H1 (cell line): ENCODE data around the gene SEMA5B. TPM values are rescaled to one million over a fixed set of nuclear protein-coding genes. Genes with fewer than 3 reads are reported as not detected.

Experiments used
- CTCF ChIA-PET: fragments of 300-600 bp; sonication (Branson Sonifier 250); formaldehyde crosslinking; loops from one replicate; lab custom pipeline; 2021; ENCODE audit not compliant: partially characterized antibody; lab: Charles Lee
- POLR2A ChIA-PET: fragments of 300-600 bp; sonication (Branson Sonifier 250); formaldehyde crosslinking; loops from one replicate; lab custom pipeline; 2021; ENCODE audit warnings: inconsistent platforms; ENCODE audit not compliant: partially characterized antibody; lab: Charles Lee
- DNase-seq, 2 experiments: peaks; one replicate each; pipeline versions ENCODE4 v3.0.0 to v3.0.0-alpha.2; 2010 to 2022; ENCODE audit warnings: low spot score in 2 of 2, low read depth in 1 of 2, mixed read lengths in 1 of 2
- FAIRE-seq: peaks from 2 replicates; lab custom pipeline; 2011; peaks lifted over from hg19 to GRCh38; lab: Jason Lieb, UNC
- H2AFZ ChIP-seq: 2 replicates; pipeline ENCODE4 v1.8.1; 2012; ENCODE audit warnings: low read length, inconsistent platforms
- H2AK5ac ChIP-seq: 2 replicates; pipeline ENCODE4 v1.6.1; 2013; ENCODE audit warnings: low read depth, low read length
- H2BK120ac ChIP-seq: replicated peaks from 2 replicates; pipeline ENCODE3; 2013; ENCODE audit warnings: low read depth, low read length, inconsistent platforms
- H2BK12ac ChIP-seq: 2 replicates; pipeline ENCODE4 v1.6.1; 2013; ENCODE audit warnings: low read depth, low read length
- H2BK15ac ChIP-seq: 2 replicates; pipeline ENCODE4 v1.6.1; 2013; ENCODE audit warnings: low read length
- H2BK20ac ChIP-seq: 2 replicates; pipeline ENCODE4 v1.6.1; 2013; ENCODE audit warnings: low read length
- H2BK5ac ChIP-seq: 2 replicates; pipeline ENCODE4 v1.6.1; 2013; ENCODE audit warnings: low read depth, low read length
- H3K14ac ChIP-seq: 2 replicates; pipeline ENCODE4 v1.6.1; 2013; ENCODE audit warnings: inconsistent platforms; ENCODE audit not compliant: insufficient read length
- H3K18ac ChIP-seq: 2 replicates; pipeline ENCODE4 v1.6.1; 2013; ENCODE audit warnings: low read length; ENCODE audit errors: extremely low read depth
- H3K23ac ChIP-seq: 2 replicates; pipeline ENCODE4 v1.6.1; 2013; ENCODE audit warnings: inconsistent platforms; ENCODE audit not compliant: insufficient read length
- H3K23me2 ChIP-seq: 2 replicates; pipeline ENCODE4 v1.6.1; 2013; ENCODE audit warnings: low read depth, low read length
- H3K27ac ChIP-seq: 2 replicates; pipeline ENCODE4 v1.6.1; 2011; ENCODE audit warnings: low read depth, low read length, inconsistent platforms
- H3K27me3 ChIP-seq, 4 experiments: replicated peaks in 1 of 4; 1 replicate in 1 of 4; 2 replicates in 3 of 4; pipeline versions ENCODE4 v1.6.1 to v1.8.1; 2011 to 2013; ENCODE audit warnings: low read length in 3 of 4, mild to moderate bottlenecking in 3 of 4, inconsistent platforms in 2 of 4, mixed read lengths in 2 of 4, moderate library complexity in 1 of 4; ENCODE audit not compliant: control insufficient read depth in 3 of 4, insufficient read depth in 3 of 4; ENCODE audit errors: extremely low read depth in 1 of 4
- H3K36me3 ChIP-seq, 4 experiments: 2 replicates each; pipeline versions ENCODE4 v1.6.1 to v1.8.1; 2011 to 2013; ENCODE audit warnings: mild to moderate bottlenecking in 4 of 4, low read length in 3 of 4, moderate library complexity in 2 of 4, control low read depth in 1 of 4, inconsistent platforms in 1 of 4; ENCODE audit not compliant: insufficient read depth in 4 of 4, control insufficient read depth in 2 of 4
- H3K4ac ChIP-seq: replicated peaks from 2 replicates; pipeline ENCODE3; 2013; ENCODE audit warnings: low read length, low read depth, mixed read lengths, inconsistent platforms; ENCODE audit not compliant: insufficient read length
- H3K4me1 ChIP-seq, 4 experiments: replicated peaks in 1 of 4; 1 replicate in 1 of 4; 2 replicates in 3 of 4; pipeline versions ENCODE4 v1.6.1 to v1.8.1; 2011 to 2013; ENCODE audit warnings: low read length in 3 of 4, inconsistent platforms in 2 of 4, mixed read lengths in 1 of 4; ENCODE audit not compliant: insufficient read depth in 4 of 4, control insufficient read depth in 3 of 4
- H3K4me2 ChIP-seq, 2 experiments: 2 replicates each; pipeline versions ENCODE4 v1.6.1 to v1.8.1; 2011 to 2013; ENCODE audit warnings: low read depth in 2 of 2, low read length in 2 of 2, control low read depth in 1 of 2, inconsistent platforms in 1 of 2, mild to moderate bottlenecking in 1 of 2; ENCODE audit not compliant: insufficient read depth in 1 of 2
- H3K4me3 ChIP-seq, 4 experiments: fragments of 200-600, 300-600 bp in 1 of 4; sonication (generic), shearing (Covaris generic), sonication (Bioruptor Twin) in 1 of 4; 2 replicates each; pipeline versions ENCODE4 v1.5.1 to v1.8.1; 2011 to 2016; ENCODE audit warnings: low read length in 4 of 4, low read depth in 3 of 4, control low read depth in 2 of 4, inconsistent platforms in 2 of 4, mild to moderate bottlenecking in 2 of 4, mixed read lengths in 1 of 4, moderate library complexity in 1 of 4; ENCODE audit not compliant: insufficient read depth in 2 of 4; ENCODE audit errors: extremely low read depth in 1 of 4
- H3K56ac ChIP-seq: replicated peaks from 2 replicates; pipeline ENCODE3; 2013; ENCODE audit warnings: low read depth, mild to moderate bottlenecking, mixed read lengths, low read length, inconsistent platforms; ENCODE audit not compliant: insufficient read length
- H3K79me1 ChIP-seq: 2 replicates; pipeline ENCODE4 v1.6.1; 2013; ENCODE audit warnings: low read depth, low read length, control low read depth
- H3K79me2 ChIP-seq, 2 experiments: 2 replicates each; pipeline versions ENCODE4 v1.6.1 to v1.8.1; 2012 to 2013; ENCODE audit warnings: low read length in 2 of 2, mild to moderate bottlenecking in 2 of 2, inconsistent platforms in 1 of 2; ENCODE audit not compliant: insufficient read depth in 2 of 2, control insufficient read depth in 1 of 2
- H3K9ac ChIP-seq, 4 experiments: replicated peaks in 1 of 4; 1 replicate in 1 of 4; 2 replicates in 3 of 4; pipeline versions ENCODE4 v1.6.1 to v1.8.1; 2011 to 2013; ENCODE audit warnings: low read depth in 3 of 4, low read length in 3 of 4, control low read depth in 2 of 4, mild to moderate bottlenecking in 2 of 4, moderate library complexity in 2 of 4, inconsistent platforms in 1 of 4; ENCODE audit errors: extremely low read depth in 1 of 4
- H3K9me3 ChIP-seq, 2 experiments: 2 replicates each; pipeline versions ENCODE4 v1.6.1 to v1.8.1; 2012 to 2013; ENCODE audit warnings: mild to moderate bottlenecking in 2 of 2, moderate library complexity in 2 of 2, control low read depth in 1 of 2, inconsistent platforms in 1 of 2, low read depth in 1 of 2, low read length in 1 of 2, mixed read lengths in 1 of 2; ENCODE audit not compliant: insufficient read depth in 2 of 2
- H4K20me1 ChIP-seq, 2 experiments: replicated peaks in 1 of 2; 2 replicates each; pipeline versions ENCODE3 to v1.8.1; 2011 to 2013; ENCODE audit warnings: inconsistent platforms in 2 of 2, low read length in 2 of 2, mild to moderate bottlenecking in 1 of 2; ENCODE audit not compliant: insufficient read depth in 2 of 2, control insufficient read depth in 1 of 2
- H4K5ac ChIP-seq: 2 replicates; pipeline ENCODE4 v1.6.1; 2013; ENCODE audit warnings: low read length, low read depth, mixed read lengths, inconsistent platforms; ENCODE audit not compliant: insufficient read length
- H4K8ac ChIP-seq: 2 replicates; pipeline ENCODE4 v1.8.0; 2013; ENCODE audit warnings: mild to moderate bottlenecking, moderate library complexity, low read length, inconsistent platforms; ENCODE audit not compliant: insufficient read depth; ENCODE audit errors: extremely low read depth
- H4K91ac ChIP-seq: replicated peaks from 2 replicates; pipeline ENCODE3; 2013; ENCODE audit warnings: low read length, mixed read lengths, inconsistent platforms; ENCODE audit not compliant: insufficient read length
- BCL11A ChIP-seq, 2 experiments: IDR thresholded peaks; one replicate each; pipeline ENCODE4 v1.6.1; 2011; ENCODE audit warnings: low read depth in 2 of 2, low read length in 2 of 2, mild to moderate bottlenecking in 2 of 2
- BRCA1 ChIP-seq: IDR thresholded peaks from 2 replicates; pipeline ENCODE4 v1.6.1; 2012; ENCODE audit warnings: low read depth, low read length, improper control_type of control experiment
- CBX5 ChIP-seq: fragments of 300-800, 300-1000 bp; sonication (generic); IDR thresholded peaks from 2 replicates; pipeline ENCODE4 v1.7.1; 2016; ENCODE audit warnings: antibody characterized with exemption, low read length, low read depth
- CBX8 ChIP-seq: fragments of 300-800, 300-1000 bp; sonication (generic); IDR thresholded peaks from 2 replicates; pipeline ENCODE4 v1.7.1; 2016; ENCODE audit warnings: low read depth, low read length, borderline replicate concordance
- CREB1 ChIP-seq: IDR thresholded peaks from 2 replicates; pipeline ENCODE4 v1.6.1; 2012; ENCODE audit warnings: inconsistent platforms
- EGR1 ChIP-seq: IDR thresholded peaks from 2 replicates; pipeline ENCODE4 v1.6.1; 2011; ENCODE audit warnings: low read depth, low read length, borderline replicate concordance
- GTF2F1 ChIP-seq: IDR thresholded peaks from 2 replicates; pipeline ENCODE4 v1.6.1; 2012; ENCODE audit warnings: low read depth, low read length, improper control_type of control experiment, borderline replicate concordance
- KDM1A ChIP-seq: fragments of 200-600, 300-600 bp; sonication (generic); IDR thresholded peaks from 2 replicates; pipeline ENCODE4 v1.7.1; 2016; ENCODE audit warnings: mild to moderate bottlenecking, low read length, borderline replicate concordance
- NANOG ChIP-seq: IDR thresholded peaks from 2 replicates; pipeline ENCODE4 v1.6.1; 2011; ENCODE audit warnings: low read length, low read depth, mild to moderate bottlenecking, inconsistent platforms; ENCODE audit not compliant: insufficient read depth, poor library complexity, severe bottlenecking
- POLR2A ChIP-seq, 2 experiments: IDR thresholded peaks; 1 replicate in 1 of 2; 2 replicates in 1 of 2; pipeline ENCODE4 v1.6.1; 2011; ENCODE audit warnings: low read depth in 2 of 2, low read length in 2 of 2, mild to moderate bottlenecking in 2 of 2; ENCODE audit errors: control extremely low read depth in 1 of 2
- RXRA ChIP-seq: IDR thresholded peaks from 2 replicates; pipeline ENCODE4 v1.6.1; 2011; ENCODE audit warnings: low read depth, mild to moderate bottlenecking, low read length, moderate library complexity; ENCODE audit not compliant: insufficient read depth
- YY1 ChIP-seq: IDR thresholded peaks from 2 replicates; pipeline ENCODE4 v1.6.1; 2011; ENCODE audit warnings: low read depth, mild to moderate bottlenecking, low read length
- WGBS, 2 experiments: shearing (Covaris generic) in 1 of 2; methylation state at CpG; one replicate each; pipeline versions ENCODE4 v1.1.6 to v1.1.7; 2013 to 2015; ENCODE audit warnings: low lambda C conversion rate in 2 of 2, mixed read lengths in 2 of 2, inconsistent platforms in 1 of 2, low coverage in 1 of 2, missing lambda C conversion rate in 1 of 2; ENCODE audit not compliant: insufficient replicate concordance in 2 of 2, insufficient coverage in 1 of 2, insufficient read length in 1 of 2; ENCODE audit errors: extremely low coverage in 1 of 2, missing lambda C conversion rate in 1 of 2; 5-methylcytosine and 5-hydroxymethylcytosine counted together
- polyA plus RNA-seq, 7 experiments: library from polyadenylated mRNA; depleted of rRNA in 3 of 7; stranded (reverse) in 5 of 7; unstranded in 2 of 7; fragments of >200 nt in 5 of 7; fragments of 200-250 nt in 2 of 7; gene quantifications; 1 replicate in 5 of 7; 2 replicates in 1 of 7; 4 replicates in 1 of 7; pipeline versions ENCODE4 v1.2.1 to v1.2.3, GENCODE V29; 2011 to 2013; ENCODE audit warnings: missing spikeins in 2 of 7, mixed read lengths in 2 of 7
- total RNA-seq: library from RNA; stranded (reverse); fragmentation: NEBNext Ultra II Directional; extraction: Animal tissue kit (Norgen Biotek cat#: 25700); gene quantifications from 2 replicates; pipeline ENCODE4 v1.2.1, GENCODE V29; 2021
- TF ChIP-seq, protein P1 (sequence below): IDR thresholded peaks from 2 replicates; pipeline ENCODE4 v1.6.1; 2012; ENCODE audit warnings: inconsistent platforms
- TF ChIP-seq, protein P2 (sequence below): IDR thresholded peaks from 2 replicates; pipeline ENCODE4 v1.6.1; 2012; ENCODE audit warnings: inconsistent platforms

Gene SEMA5B
- total and polyA plus RNA-seq, 2 of the 8 experiments (the other 6 are each of a cell fraction or from before 2014, with no cell fraction given) = 13.1 to 22.4 TPM

DNA sequence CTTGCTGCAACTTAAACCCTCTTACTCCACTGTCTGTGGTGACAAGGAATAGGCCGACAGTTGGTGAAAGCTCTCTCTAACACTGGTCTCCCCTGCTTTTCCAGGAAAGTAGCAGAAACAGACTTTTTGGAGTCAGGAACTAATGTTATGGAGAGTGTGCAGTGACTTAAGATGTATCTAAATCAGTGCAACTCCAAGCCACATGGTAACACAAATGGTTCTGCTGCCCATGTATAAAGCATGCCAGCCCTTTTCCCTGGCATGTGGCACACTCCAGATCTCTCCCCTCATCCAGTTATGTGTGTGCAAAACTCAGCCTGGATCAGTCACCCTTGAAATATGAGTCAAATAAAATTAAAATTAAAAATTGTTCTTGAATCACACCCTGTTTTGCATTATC lies 55.4 kb downstream of the SEMA5B start:
- Histone ChIP-seq H3K18ac (no peak overlapping the region), H3K23me2 (no peaks in the 10 kb centered on the region; the same call in 1 of the 2 replicates), H2BK12ac (no peak overlapping the region), H3K9ac (no peak overlapping the region), H3K27ac (no peak overlapping the region), H3K4me1 (peaks cover 7 to 29% (median 19%) of the 10 kb centered on the region in 4 experiments), H4K91ac (no peak overlapping the region), H2BK120ac (no peak overlapping the region), H3K27me3 (no peaks in the 10 kb centered on the region), H4K20me1 (no peaks in the 10 kb centered on the region), H3K79me2 (no peaks in the 10 kb centered on the region), H3K4ac (no peak overlapping the region), H4K5ac (no peak overlapping the region), H3K36me3 (no peaks in the 10 kb centered on the region; a peak in 1 of 8 replicates), H2BK20ac (no peak overlapping the region), H2AFZ (no peak overlapping the region), H4K8ac (no peak overlapping the region), H2BK15ac (no peak overlapping the region), H3K14ac (no peak overlapping the region), H3K56ac (no peak overlapping the region), H3K79me1 (peaks cover 2% of the 10 kb centered on the region; the same call in 1 of the 2 replicates), H3K4me2 (no peak overlapping the region), H3K4me3 (no peak overlapping the region), H2AK5ac (no peak overlapping the region), H2BK5ac (no peak overlapping the region), H3K23ac (no peak overlapping the region), H3K9me3 (no peaks in the 10 kb centered on the region)
- TF ChIP-seq EGR1 = no peak
- TF ChIP-seq, protein P1, sequence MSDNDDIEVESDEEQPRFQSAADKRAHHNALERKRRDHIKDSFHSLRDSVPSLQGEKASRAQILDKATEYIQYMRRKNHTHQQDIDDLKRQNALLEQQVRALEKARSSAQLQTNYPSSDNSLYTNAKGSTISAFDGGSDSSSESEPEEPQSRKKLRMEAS = no peak
- no peak for TF ChIP-seq CBX8
- no peak for TF ChIP-seq POLR2A (IDR thresholded peaks at IDR 0.05; ENCODE audit: control extremely low read depth in 1 of 2, low read depth in 2 of 2, low read length in 2 of 2)
- no peak for TF ChIP-seq KDM1A
- no peak for TF ChIP-seq CBX5
- TF ChIP-seq BRCA1 = no peak
- no peak for TF ChIP-seq BCL11A (IDR thresholded peaks at IDR 0.05; ENCODE audit: low read depth in 2 of 2, low read length in 2 of 2)
- no peak for TF ChIP-seq NANOG
- no peak for TF ChIP-seq RXRA
- TF ChIP-seq GTF2F1 = no peak
- TF ChIP-seq CREB1 = no peak
- TF ChIP-seq, protein P2, sequence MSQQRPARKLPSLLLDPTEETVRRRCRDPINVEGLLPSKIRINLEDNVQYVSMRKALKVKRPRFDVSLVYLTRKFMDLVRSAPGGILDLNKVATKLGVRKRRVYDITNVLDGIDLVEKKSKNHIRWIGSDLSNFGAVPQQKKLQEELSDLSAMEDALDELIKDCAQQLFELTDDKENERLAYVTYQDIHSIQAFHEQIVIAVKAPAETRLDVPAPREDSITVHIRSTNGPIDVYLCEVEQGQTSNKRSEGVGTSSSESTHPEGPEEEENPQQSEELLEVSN = no peak
- TF ChIP-seq YY1 = no peak
- FAIRE-seq = no peak
- 93% methylated on average over 1 of the region's 1 CpG; no CpG with 5 or more reads in 1 of the 2 experiments for WGBS, 2 experiments
- DNase-seq = no peak
- ChIA-PET POLR2A (no interaction called here), CTCF (interaction anchor here (1.2 to 4.3 kb wide), 4 partner anchors 11 to 29 kb away, joined by 6 to 26 read pairs (median 11); no protein-coding TSS in a partner anchor)
